Type B pancreatic cell (in vitro differentiated cells): ENCODE results near the gene KLHL17. TPM values are rescaled to one million over a fixed set of nuclear protein-coding genes. Genes with fewer than 3 reads are reported as not detected.

ENCODE experiments used
- DNase-seq: peaks from one replicate; pipeline ENCODE4 v3.0.0; 2021; ENCODE audit warnings: mixed read lengths; ENCODE audit not compliant: unreplicated experiment; ENCODE audit errors: extremely low spot score
- H3K27ac Mint-ChIP-seq: 2 replicates; pipeline ENCODE4 v1.8.0; 2021; ENCODE audit warnings: mild to moderate bottlenecking, mixed read lengths
- H3K27me3 Mint-ChIP-seq: 2 replicates; pipeline ENCODE4 v1.8.0; 2021; ENCODE audit warnings: mixed read lengths
- H3K36me3 Mint-ChIP-seq: 2 replicates; pipeline ENCODE4 v1.8.0; 2021; ENCODE audit warnings: mixed read lengths
- H3K4me1 Mint-ChIP-seq: one replicate; pipeline ENCODE4 v1.8.0; 2021; ENCODE audit warnings: mixed read lengths; ENCODE audit not compliant: unreplicated experiment
- H3K4me3 Mint-ChIP-seq: 2 replicates; pipeline ENCODE4 v1.8.0; 2021; ENCODE audit warnings: mild to moderate bottlenecking, mixed read lengths
- H3K9me3 Mint-ChIP-seq: 2 replicates; pipeline ENCODE4 v1.8.0; 2021; ENCODE audit warnings: mixed read lengths
- total RNA-seq: library from RNA; stranded (reverse); gene quantifications from 2 replicates; pipeline ENCODE4 v1.2.1, GENCODE V29; 2021; ENCODE audit warnings: low replicate concordance
- TF ChIP-seq, protein P1 (sequence below): fragments of 200-600 bp; sonication (generic); conservative IDR thresholded peaks from 2 replicates; pipeline ENCODE4 v1.5.0; 2021; ENCODE audit warnings: antibody characterized with exemption, mild to moderate bottlenecking

The KLHL17 gene
- total RNA-seq, 1 donor from 2014 or later, result 42.2 TPM

DNA sequence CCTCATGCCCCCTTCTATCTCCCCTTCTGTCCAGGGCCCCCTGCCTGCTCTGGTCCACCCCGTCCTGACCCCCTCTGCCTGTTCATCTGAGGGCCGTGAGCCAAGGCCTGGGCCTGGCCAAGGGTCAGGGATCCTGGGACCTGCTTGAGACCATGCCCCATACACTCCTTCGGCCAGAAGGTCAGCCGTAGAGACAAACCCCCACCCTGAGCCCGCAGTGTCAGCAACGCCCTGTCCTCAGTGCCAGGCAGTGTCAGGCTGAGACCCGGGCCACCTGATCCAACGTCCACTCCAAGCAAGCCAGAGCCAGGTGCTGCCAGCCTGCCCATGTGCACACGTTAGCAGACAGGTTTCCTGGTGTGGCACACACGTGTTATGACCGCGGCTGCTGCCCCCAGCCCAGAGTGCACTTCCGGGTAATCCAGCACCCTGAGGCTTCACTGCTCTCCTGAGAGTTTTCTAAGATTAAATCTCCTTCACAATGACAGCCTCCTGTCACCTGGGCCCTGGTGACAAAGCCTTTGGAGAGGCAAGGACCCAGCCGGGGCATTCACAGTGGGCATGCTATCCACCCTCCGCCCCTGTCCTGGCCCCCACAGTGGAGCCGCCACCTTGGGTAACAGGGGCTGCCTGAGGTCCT is 46.8 kb upstream of the KLHL17 start:
- peaks cover 29% of the 10 kb centered on the region for H3K4me1 Mint-ChIP-seq
- H3K27ac Mint-ChIP-seq, result no peak overlapping the region
- TF ChIP-seq, protein P1, sequence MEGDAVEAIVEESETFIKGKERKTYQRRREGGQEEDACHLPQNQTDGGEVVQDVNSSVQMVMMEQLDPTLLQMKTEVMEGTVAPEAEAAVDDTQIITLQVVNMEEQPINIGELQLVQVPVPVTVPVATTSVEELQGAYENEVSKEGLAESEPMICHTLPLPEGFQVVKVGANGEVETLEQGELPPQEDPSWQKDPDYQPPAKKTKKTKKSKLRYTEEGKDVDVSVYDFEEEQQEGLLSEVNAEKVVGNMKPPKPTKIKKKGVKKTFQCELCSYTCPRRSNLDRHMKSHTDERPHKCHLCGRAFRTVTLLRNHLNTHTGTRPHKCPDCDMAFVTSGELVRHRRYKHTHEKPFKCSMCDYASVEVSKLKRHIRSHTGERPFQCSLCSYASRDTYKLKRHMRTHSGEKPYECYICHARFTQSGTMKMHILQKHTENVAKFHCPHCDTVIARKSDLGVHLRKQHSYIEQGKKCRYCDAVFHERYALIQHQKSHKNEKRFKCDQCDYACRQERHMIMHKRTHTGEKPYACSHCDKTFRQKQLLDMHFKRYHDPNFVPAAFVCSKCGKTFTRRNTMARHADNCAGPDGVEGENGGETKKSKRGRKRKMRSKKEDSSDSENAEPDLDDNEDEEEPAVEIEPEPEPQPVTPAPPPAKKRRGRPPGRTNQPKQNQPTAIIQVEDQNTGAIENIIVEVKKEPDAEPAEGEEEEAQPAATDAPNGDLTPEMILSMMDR, result no peak
- H3K36me3 Mint-ChIP-seq, result peaks cover 4% of the 10 kb centered on the region
- peaks cover 41% of the 10 kb centered on the region for H3K27me3 Mint-ChIP-seq
- DNase-seq, result no peak
- no peak overlapping the region for H3K4me3 Mint-ChIP-seq
- H3K9me3 Mint-ChIP-seq, result no peaks in the 10 kb centered on the region

DNA sequence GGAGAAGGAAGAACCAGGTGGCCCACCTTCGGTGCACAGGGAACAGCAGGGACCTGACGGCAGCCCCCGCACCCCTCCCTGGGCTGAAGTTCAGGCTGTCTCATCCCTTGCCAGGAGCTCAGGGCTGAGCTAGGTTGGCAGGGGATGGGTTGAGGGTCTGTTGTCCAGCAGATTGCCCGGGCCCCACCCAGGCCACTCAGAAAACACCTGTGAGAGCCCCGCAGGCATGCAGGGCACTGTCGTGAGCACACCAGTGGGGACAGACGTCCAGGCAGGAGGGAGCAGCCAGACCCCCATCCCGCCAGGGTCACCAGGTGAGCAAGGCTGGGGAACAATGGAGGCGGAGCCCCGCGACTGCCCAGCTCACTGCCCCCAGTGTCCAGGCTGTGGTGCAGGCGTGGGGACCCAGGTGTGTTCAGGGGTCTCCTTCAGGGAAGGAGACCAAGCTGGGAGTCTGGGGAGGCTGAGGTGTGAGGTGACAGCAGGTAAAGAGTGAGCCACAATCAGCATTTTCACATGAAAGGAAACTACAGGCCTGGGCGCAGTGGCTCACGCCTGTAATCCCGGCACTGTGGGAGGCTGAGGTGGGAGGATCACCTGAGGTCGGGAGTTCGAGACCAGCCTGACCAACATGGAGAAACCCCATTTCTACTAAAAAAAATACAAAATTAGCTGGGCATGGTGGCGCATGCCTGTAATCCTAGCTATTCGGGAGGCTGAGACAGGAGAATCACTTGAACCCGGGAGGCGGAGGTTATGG is 46.1 kb upstream of the KLHL17 start:
- TF ChIP-seq, protein P1, result no peak
- no peak for DNase-seq
- H3K36me3 Mint-ChIP-seq, result peaks cover 4% of the 10 kb centered on the region
- no peak overlapping the region for H3K4me3 Mint-ChIP-seq
- no peak overlapping the region for H3K27ac Mint-ChIP-seq
- peaks cover 44% of the 10 kb centered on the region for H3K27me3 Mint-ChIP-seq
- H3K4me1 Mint-ChIP-seq, result peaks cover 29% of the 10 kb centered on the region
- H3K9me3 Mint-ChIP-seq, result no peaks in the 10 kb centered on the region

DNA sequence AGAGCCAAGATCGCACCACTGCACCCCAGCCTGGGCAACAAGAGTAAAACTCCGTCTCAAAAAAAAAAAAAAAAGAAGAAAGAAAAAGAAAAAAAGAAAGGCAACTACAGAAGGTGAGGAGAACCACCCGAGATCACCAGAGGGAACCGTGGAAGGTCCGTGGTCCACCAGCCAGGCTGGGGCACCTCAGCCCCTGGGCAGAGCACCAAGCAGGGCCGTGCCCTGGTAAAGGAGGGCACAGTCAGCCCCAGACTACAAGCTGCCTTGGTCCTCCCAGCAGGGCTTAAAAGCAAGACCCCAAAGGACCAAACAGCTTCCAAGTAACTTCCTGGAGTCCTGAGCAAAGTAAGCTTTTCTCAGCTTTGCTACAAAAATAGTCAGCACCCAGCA is 45.5 kb upstream of the KLHL17 start:
- H3K27ac Mint-ChIP-seq, result no peak overlapping the region
- DNase-seq, result no peak
- no peaks in the 10 kb centered on the region for H3K9me3 Mint-ChIP-seq
- H3K4me1 Mint-ChIP-seq, result peaks cover 29% of the 10 kb centered on the region
- TF ChIP-seq, protein P1, result no peak
- H3K27me3 Mint-ChIP-seq, result peaks cover 44% of the 10 kb centered on the region
- peaks cover 4% of the 10 kb centered on the region for H3K36me3 Mint-ChIP-seq
- H3K4me3 Mint-ChIP-seq, result no peak overlapping the region

DNA sequence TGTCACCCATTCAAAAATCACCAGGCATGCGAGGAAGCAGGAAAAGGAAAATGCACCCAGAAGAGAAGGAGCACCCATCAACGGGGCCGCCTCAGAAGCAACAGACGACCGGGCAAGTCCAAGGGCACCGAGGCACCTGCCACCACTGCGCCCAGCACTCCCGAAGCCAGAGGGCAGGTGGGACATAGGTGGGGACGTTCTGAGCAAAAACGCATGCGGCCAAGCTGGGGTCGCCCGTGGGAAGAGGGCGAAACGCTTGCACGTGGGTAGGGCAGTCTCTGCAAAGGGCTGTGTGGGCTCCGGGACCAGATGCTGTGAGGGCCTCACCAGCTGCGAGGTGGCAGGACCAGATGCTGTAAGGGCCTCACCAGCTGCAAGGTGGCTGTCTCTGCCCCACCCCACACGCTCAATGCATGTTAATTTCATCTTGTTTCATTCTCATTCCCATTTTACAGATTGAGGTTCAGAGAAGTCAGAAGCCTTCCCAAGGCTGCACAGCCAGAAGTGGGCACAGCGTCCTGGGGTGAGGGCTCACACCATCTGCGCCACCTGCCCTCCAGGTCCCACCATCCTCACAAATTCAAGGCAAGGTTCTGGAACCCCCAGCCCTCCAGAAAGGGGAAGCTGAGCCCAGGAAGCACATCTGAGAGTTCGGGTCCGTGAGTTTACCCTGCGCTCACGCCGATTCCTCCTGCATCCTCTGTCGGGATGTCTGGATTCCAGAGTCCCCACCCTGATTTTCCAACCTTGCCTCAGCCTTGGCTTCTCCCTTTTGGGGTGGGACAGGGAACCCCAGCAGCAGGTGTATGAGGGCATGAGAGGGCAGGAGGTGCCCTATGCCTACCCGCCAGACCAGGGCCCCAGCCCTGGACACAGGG is 44.9 kb upstream of the KLHL17 start:
- Mint-ChIP-seq H3K36me3 (peaks cover 4% of the 10 kb centered on the region), H3K9me3 (no peaks in the 10 kb centered on the region), H3K27ac (no peak overlapping the region), H3K4me3 (no peak overlapping the region), H3K4me1 (peaks cover 31% of the 10 kb centered on the region), H3K27me3 (peaks cover 48% of the 10 kb centered on the region)
- no peak for DNase-seq
- TF ChIP-seq, protein P1, result no peak

DNA sequence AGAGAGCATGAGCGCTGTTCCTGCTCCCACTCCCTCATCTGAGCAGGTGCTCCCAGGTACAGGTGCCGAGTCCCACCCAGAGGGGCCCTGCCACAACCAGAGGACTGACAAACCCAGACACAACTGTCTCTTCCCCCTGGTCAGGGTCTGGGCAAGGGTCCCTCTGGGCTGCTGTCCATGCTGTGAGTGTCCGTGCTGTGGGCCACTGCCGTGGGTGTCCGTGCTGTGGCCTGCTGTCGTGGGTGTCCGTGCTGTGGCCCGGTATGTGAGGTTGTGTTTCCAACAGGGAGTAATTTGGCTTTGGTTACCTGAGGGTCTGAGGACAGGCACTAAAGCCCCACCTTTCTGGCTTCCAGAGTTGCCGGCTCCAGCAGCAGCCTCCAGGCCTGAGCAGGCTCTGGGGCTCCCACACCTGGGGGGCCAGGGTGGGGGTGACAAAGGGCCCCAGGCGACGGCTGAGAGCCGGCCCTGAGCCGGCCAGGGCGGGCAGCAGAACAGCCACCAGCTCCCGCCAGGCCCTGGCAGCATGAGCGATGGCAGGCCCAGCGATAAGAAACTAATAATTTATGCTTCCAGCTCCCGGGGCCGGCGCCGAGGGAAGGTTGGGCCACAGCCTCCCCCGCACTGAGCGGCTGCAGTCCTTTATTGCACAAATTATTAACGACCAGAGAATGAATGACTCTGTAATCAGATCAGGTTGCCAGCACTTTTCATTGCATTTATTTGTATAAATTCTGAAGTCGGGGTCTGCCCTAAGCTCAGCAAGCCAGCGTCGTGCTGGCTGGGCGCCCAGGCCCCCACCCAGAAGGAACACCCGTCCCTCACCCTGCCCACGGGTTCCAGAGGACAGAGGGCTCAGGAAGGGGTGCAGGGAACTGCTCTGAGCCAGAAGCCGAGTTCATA is 44.0 kb upstream of the KLHL17 start:
- DNase-seq, result no peak
- H3K9me3 Mint-ChIP-seq, result no peaks in the 10 kb centered on the region
- peaks cover 45% of the 10 kb centered on the region for H3K27me3 Mint-ChIP-seq
- H3K36me3 Mint-ChIP-seq, result peaks cover 2% of the 10 kb centered on the region
- peaks cover 29% of the 10 kb centered on the region for H3K4me1 Mint-ChIP-seq
- H3K27ac Mint-ChIP-seq, result no peak overlapping the region
- H3K4me3 Mint-ChIP-seq, result peak overlapping the region; percentile 47
- TF ChIP-seq, protein P1, result no peak
